CD4-positive, alpha-beta T cell treated with Interleukin-10 for 1 hour (primary cell): ENCODE measurements around the gene YBEY.
"Not testable (repeated sequence)": the region's sequence is repeated elsewhere in the genome, so short reads cannot be mapped to it uniquely, and the experiment has no call there.

Source experiments
- DNase-seq: peaks from one replicate; pipeline ENCODE4 v3.0.0-alpha.2; 2020

YBEY gene

GRCh38 chr21:46307625-46308024 is 21.5 kb downstream of the YBEY start:
- no peak for DNase-seq

DNA sequence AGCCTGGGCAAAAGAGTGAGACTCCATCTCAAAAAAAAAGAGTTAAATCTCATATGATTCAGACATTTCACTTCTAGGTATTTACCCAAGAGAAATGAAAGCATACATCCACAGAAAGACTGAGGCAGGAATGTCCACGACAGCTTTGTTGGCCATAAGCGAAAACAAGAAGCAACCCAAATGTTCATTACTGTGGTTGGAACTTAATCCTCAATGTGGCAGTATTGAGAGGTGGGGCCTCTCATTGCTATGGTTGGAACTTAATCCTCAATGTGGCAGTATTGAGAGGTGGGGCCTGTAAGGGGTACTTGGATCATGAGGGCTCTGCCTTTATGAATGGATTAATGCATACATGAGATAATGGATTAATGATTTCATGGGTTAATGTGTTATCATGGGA is 22.3 kb downstream of the YBEY start:
- no peak for DNase-seq

- not testable (repeated sequence) for DNase-seq
Observed at GRCh38 chr21:46310260-46310659, 24.1 kb downstream of the YBEY start.

DNA sequence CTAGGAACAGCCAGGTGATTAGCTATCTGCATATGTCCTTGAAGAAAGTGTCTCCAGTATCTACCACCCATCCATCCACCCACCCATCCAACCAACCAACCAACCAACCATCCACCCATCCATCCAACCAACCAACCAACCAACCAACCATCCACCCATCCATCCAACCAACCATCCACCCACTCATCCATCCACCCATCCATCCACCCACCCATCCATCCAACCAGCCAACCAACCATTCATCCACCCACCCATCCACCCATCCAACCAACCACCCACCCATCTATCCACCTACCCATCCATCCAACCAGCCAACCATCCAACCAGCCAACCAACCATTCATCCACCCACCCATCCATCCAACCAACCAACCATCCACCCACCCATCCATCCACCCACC is 25.4 kb downstream of the YBEY start:
- DNase-seq = no peak

DNA sequence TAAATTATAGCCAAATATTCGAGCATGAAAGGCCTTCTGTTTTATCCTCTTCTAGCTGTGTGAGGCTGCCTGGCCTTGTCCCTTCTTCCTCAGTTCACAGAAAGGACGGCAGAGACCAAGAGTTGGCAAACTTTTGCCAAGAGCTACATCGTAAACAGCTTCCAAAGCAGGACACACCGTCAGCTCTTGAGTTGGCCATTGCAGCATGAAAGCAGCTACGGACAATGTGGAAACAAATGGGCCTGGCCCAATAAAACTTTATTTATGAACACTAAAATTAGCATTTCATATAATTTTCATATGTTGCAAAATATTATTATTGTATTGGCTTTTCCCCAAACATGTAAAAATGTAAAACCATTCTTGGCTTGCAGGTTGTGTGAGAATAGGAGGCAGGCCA is 26.8 kb downstream of the YBEY start:
- no peak for DNase-seq

DNA sequence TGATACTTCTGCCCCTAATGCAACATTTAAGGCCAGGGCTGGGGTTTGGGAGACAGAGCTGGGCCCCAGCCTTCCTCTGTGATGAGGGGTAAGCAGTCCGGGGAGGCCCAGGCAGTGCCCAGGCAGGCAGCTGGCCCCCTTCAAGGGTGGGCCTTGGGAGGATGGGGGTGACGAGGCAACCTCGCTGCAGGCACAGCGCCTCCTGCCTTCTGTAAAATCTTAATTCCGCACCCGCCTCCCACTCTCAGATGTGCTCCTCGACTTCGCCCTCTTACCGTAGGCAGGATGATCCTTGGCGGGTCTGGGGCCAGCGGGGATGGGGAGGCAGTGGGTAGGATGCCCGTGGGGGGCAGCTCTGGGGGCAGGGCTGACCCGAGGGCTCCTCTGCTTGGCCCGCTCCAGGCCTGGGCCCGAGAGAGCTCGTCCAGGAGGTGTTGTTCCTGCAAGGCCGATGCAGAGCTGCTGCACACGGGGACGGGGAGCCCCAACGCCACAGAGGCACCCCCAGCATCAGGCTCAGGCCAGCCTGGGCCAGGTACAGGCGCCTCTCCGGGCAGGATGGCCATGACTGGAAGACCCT is 28.4 kb downstream of the YBEY start:
- DNase-seq = no peak

- no peak for DNase-seq
Observed at GRCh38 chr21:46316708-46317324, 30.7 kb downstream of the YBEY start.

DNA sequence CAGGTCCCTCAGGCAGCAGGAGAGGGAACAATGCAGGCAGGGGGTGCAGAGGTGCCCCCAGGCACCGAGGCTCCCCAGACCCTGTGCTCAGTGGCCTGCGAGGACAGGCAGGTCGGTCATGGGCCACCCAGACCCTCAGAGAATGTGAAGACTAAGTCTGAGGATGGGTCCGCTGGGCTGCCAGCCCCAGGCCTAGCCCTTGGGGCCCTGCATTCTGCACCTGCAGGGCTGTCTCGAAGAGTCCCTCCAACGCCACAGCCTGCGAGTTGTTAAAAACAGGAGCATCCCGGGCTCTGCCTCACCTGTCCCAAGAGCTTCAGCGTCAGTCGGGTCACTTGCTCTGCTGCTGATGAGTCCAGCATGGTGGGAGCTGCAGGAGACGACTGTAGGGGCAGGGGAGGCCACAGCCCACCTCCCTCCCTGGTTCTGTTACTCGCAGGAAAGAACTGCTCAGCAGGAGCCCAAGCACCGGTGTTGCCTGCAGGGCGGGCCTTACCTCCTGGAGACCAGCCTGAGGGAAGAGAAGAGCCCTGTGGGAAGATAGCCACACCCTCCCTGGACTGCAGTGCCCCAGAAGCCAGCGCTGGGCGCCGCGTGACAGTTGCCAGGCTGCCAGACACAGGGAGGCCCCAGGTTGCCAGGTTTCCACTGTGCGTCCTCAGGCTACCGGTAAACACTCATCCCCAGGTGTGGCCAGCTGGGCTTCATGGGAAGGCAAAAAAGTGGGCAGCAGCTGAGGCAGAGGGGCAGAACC is 31.7 kb downstream of the YBEY start:
- DNase-seq = no peak

DNA sequence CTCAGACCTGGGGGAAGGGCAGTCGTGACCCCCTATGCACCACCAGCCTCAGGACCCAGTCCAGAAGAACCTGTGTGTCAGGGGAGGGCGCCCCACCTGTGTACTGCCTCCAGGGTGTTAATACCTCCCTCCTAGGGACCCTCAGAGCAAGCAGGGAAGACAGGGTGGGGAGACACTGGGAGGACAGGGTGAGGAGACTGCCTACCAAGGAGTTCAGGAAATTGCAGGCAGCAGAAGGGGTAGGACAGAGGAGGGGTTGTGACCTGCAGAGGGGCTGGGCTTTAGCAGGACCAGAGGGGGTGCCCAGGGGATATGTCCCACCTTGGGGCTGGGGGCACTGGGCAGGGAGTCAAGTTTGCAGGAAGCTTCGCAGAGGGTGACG is 32.3 kb downstream of the YBEY start:
- DNase-seq = no peak

DNA sequence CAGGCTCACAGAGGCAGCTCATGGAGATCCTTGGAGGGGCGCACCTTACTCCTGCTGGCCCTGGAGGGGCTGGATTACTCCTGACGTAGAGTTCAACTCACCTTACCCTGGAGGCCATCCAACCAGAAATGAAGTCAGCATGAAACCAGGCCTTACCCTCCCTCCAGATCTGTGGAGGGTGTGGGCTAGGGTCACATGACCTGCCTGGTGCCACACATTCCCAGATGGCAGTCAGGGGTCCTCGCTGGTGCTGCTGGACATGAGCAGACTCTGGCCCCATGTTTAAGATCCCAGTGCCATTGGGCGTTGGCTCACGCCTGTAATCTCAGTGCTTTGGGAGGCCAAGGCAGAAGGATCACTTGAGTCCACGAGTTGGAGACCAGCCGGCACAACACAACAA is 33.0 kb downstream of the YBEY start:
- DNase-seq = no peak

GRCh38 chr21:46320331-46320801 is 34.2 kb downstream of the YBEY start:
- DNase-seq = no peak

DNA sequence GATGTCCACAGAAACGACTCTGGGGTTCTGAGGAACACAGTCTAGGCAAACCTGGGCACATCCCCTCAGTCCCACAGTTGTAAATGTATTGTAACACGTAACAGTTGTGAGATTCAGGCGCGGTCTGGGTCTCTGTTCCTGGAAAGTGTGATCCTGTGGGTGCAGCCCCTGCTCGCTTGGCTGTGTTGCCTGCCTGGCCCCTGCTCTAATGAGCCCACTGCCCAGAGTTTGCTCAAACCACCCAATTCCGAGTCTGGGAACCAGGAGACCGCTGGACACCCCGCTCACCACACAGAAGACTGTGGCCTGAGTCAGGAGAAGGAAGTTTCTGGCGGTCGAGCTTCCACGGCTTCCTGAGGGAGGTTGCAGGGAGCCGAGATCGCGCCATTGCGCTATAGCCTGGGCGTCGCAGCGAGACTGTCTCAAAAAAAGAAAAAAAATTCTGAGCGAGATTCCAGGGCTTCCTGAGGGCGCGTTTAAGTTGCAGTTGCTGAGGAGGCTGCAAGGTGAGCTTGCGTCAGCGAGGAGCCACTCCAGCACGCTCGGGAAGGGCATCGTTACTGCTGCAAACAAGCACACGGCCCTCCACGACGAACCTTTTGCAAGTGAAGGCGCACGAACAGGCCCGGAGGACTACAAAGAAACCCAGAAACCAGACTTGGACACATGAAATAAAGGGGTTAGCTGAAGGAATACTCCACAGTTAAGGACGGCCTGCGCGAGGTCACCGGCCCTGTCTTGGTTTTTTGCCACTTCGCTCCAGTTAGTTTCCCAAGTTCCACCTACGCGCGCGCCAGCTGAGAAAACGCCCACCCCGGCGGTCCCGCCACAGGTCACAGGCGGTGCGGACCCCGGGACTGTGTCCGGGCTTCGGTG is 36.4 kb downstream of the YBEY start:
- DNase-seq = no peak

DNA sequence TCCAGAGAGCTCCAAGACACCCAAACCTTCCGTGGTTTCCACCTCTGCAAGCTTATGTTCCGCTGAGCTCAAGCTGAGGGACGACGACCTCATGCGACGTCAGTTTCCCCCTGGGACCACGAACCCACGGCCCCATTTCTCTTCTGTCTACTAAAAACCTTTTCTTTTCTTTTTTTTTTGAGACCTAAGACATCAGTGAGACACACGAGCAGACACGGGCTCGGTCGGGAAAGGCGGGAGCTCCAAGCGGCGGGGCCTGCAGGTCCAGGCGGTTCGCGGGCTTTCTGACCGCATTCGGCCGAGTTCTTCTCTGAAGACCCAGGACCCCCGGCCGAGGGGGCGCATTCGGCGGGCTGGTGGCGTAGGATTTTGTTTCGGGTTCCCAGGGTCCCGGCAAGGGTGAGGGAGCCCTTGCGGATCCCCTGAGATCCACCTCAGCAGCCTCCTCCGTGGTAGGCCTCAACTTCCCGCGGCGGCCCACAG is 37.1 kb downstream of the YBEY start:
- DNase-seq = no peak

GRCh38 chr21:46323710-46324389 is 37.7 kb downstream of the YBEY start, which contains the start of the genes C21orf58 and PCNT:
TSS of gene C21orf58 (minus strand) at chr21:46323870. CDS start at chr21:46322738, 1,132 bp downstream.
TSS of gene PCNT (plus strand) at chr21:46324156. CDS start at chr21:46324229, 73 bp downstream.
- DNase-seq = peak; percentile 98

DNA sequence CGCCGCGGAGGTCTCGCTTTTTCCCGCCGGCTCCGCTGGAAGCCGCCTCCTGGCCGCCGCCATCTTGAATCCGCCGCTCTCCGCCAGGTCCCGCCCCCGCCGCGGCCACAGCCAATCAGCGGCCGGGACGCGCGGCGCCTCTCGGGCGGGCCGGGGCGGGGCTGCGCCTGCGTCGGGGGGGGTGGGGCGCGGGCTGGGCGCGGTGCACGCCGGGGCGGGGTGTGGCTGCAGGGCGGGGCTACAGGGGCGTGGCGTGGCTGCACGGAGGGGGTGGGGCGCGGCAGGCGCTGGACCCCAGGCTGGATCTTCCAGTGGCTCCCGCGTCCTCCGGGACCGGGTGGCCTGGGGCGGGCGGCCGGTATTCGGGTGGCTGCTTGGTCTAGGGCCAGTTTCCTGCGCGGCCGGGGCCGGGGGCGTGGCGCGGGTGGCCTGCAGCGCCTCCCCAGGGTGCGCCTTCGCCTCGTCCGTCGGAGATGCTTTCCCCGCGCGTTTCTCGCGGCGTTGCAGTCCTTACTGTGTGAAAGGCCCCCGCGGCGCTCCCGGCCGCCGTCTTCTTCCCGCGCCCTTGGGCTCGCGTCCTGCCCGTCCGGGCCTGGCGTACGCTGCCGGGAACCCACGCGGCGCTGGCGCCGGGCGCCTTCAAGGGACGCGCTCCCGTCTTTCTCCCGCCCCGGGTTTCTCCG is 38.4 kb downstream of the YBEY start:
- DNase-seq = peak; percentile 87

DNA sequence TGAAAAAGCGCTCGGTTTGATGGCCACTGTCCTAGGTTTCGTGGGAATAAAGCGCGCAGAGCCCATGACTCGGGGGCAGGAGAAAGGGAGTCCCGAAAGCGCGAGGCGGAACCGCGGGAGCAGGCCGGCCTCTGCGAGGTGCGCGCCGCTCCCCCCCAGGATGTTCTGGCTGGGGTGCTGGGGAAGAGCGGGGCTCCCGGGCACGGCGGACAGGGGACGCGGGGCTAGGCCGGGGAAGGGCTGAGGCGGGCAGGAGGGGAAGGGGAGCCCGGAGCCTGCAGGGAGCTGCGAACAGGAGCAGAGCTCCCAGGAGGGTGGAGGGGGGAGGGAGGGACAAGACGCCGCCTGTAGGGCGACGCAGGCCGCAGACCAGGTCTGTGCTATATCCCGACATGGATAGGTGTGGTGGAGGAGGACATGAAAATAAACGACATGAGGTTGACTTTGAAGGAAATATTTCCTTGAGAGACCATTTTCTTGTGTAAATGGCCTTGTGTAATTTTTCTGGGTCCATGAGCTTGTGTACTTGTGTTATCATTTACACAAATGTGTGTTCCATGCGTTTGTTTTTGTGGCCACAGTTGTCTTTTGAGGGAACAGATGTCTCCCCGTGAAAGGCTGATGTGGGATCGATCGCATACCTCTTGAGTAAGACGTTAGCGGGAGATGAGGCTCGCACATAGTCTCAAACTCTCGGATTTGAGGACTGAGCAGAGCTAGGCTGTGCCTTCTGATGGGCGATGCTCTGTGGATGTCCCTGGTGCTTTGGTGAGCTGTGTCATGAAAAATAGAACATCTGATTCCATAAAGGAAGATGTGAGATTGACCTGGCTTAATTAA is 39.2 kb downstream of the YBEY start:
- DNase-seq = peak; percentile 32

DNA sequence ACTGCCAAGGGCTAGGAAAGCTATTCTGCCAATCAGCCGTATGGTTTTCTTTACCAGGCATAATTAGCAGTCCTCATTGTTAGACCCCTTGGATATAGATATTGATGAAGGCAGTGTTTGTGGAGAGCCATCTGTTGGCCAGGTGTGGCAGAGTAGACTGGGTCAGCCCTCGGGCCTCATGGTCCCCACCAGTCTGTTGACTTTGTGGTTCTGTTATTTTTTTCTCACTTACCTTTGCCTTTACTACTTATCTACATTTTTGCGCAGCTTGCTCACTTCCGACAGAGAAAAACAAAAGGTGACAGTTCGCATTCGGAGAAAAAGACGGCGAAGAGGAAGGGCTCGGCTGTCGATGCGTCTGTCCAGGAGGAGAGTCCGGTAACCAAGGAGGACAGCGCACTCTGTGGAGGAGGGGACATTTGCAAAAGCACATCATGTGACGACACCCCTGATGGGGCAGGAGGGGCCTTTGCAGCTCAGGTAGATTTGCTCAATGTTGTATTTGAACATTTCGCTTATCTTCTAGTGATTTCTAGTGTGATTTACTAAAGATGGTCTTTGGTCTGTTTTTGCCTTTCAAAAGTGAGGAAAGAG is 40.1 kb downstream of the YBEY start:
- no peak for DNase-seq

DNA sequence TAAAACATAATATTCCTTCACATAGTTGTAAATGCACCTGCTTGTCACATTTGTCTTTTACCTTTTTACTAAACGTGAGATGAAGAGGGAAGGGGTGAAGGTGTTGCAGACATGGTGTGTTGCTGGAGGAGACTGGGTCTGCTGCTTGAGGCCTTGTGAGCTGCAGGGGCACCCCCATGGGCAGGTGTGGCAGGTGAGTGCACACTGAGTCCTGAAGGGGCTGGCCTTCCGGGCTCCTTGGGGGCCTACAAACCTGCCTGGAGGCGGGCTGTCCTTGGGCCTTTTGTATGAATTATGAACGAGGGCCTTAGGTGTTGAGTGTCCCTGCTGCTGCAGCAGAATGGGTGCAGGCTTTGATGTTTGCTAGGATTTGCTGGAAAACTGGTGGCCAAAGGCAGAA is 41.6 kb downstream of the YBEY start:
- no peak for DNase-seq

- DNase-seq = no peak
Observed at GRCh38 chr21:46328151-46328550, 42.0 kb downstream of the YBEY start.

DNA sequence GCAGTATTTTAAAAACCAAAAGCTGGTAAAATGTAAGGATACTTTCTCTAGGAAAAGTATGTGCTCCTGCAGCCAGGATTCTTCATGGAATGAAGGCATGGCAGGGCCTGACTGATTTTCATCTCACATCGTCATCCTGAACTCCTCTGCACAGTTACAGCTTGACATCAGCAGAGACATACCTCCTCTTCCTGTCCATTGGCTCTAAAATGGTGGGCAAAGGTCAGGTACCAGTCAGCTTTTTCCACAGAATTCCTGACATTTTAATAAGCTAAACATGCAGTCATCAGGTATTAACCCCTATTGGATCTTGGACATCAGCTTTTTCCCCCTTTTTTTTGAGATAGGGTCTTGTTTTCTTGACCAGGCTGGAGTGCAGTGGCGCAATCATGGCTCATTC is 43.7 kb downstream of the YBEY start:
- DNase-seq = no peak
